Ectodermal cell (in vitro differentiated cells): ENCODE results near the gene GRPEL2.

Source experiments
- H3K27ac ChIP-seq: 2 replicates; pipeline ENCODE4 v1.7.0; 2013; ENCODE audit warnings: mild to moderate bottlenecking, low read depth, low read length; ENCODE audit not compliant: insufficient read depth, poor library complexity, severe bottlenecking
- H3K27me3 ChIP-seq: 2 replicates; pipeline ENCODE4 v1.7.0; 2013; ENCODE audit warnings: mild to moderate bottlenecking, low read length; ENCODE audit not compliant: insufficient read depth, control insufficient read depth, poor library complexity, severe bottlenecking
- H3K36me3 ChIP-seq: one replicate; pipeline ENCODE4 v1.7.0; 2013; ENCODE audit warnings: low read length; ENCODE audit not compliant: control insufficient read depth, insufficient read depth
- H3K4me1 ChIP-seq: one replicate; pipeline ENCODE4 v1.7.0; 2013; ENCODE audit warnings: low read length; ENCODE audit not compliant: control insufficient read depth, insufficient read depth
- H3K4me3 ChIP-seq: 2 replicates; pipeline ENCODE4 v1.7.0; 2013; ENCODE audit warnings: low read depth, low read length, control low read depth; ENCODE audit not compliant: insufficient read depth
- H3K9me3 ChIP-seq: 2 replicates; pipeline ENCODE4 v1.7.0; 2013; ENCODE audit warnings: mild to moderate bottlenecking, low read length, moderate library complexity; ENCODE audit not compliant: control insufficient read depth
- WGBS, 2 experiments: methylation state at CpG; one replicate each; pipeline ENCODE4 v1.1.7; 2013; ENCODE audit warnings: missing lambda C conversion rate in 2 of 2; 5-methylcytosine and 5-hydroxymethylcytosine counted together

The GRPEL2 gene

GRCh38 chr5:149319174-149319573, 26.1 kb upstream of the GRPEL2 start:
- 92 to 95% methylated on average over 3 of the region's 3 CpGs for WGBS, 2 experiments

GRCh38 chr5:149320791-149321330, 24.4 kb upstream of the GRPEL2 start:
- Histone ChIP-seq H3K27me3 (no peaks in the 10 kb centered on the region), H3K27ac (no peak overlapping the region), H3K9me3 (no peaks in the 10 kb centered on the region), H3K36me3 (no peaks in the 10 kb centered on the region), H3K4me3 (no peak overlapping the region), H3K4me1 (peaks cover 7% of the 10 kb centered on the region)
- 55 to 58% methylated on average over 4 of the region's 4 CpGs for WGBS, 2 experiments

More at GRCh38 chr5:149319174-149319573, 26.1 kb upstream of the GRPEL2 start:
- H3K4me1 ChIP-seq, result peaks cover 7% of the 10 kb centered on the region
- H3K36me3 ChIP-seq, result no peaks in the 10 kb centered on the region
- no peak overlapping the region for H3K4me3 ChIP-seq
- H3K27ac ChIP-seq, result no peak overlapping the region
- H3K27me3 ChIP-seq, result no peaks in the 10 kb centered on the region
- no peaks in the 10 kb centered on the region for H3K9me3 ChIP-seq

- Histone ChIP-seq H3K27me3 (no peaks in the 10 kb centered on the region), H3K27ac (no peak overlapping the region), H3K4me1 (peaks cover 7% of the 10 kb centered on the region), H3K4me3 (no peak overlapping the region), H3K36me3 (no peaks in the 10 kb centered on the region), H3K9me3 (no peaks in the 10 kb centered on the region)
- 74 to 77% methylated on average over 12 of the region's 12 CpGs for WGBS, 2 experiments
Measured at GRCh38 chr5:149322518-149322917, 22.8 kb upstream of the GRPEL2 start.

- H3K27me3 ChIP-seq, result no peaks in the 10 kb centered on the region
- H3K27ac ChIP-seq, result no peak overlapping the region
- H3K4me3 ChIP-seq, result no peak overlapping the region
- H3K4me1 ChIP-seq, result peaks cover 7% of the 10 kb centered on the region
- H3K9me3 ChIP-seq, result no peaks in the 10 kb centered on the region
- no peaks in the 10 kb centered on the region for H3K36me3 ChIP-seq
Measured at GRCh38 chr5:149323210-149323609, 22.1 kb upstream of the GRPEL2 start.

- Histone ChIP-seq H3K27me3 (no peaks in the 10 kb centered on the region), H3K36me3 (no peaks in the 10 kb centered on the region), H3K27ac (no peak overlapping the region), H3K4me3 (no peak overlapping the region), H3K4me1 (peaks cover 7% of the 10 kb centered on the region), H3K9me3 (no peaks in the 10 kb centered on the region)
- WGBS, 2 experiments, result 83% methylated on average over 1 to 2 of the region's 2 CpGs
Measured at GRCh38 chr5:149323621-149324205, 21.6 kb upstream of the GRPEL2 start.

GRCh38 chr5:149324641-149325040, 20.7 kb upstream of the GRPEL2 start:
- Histone ChIP-seq H3K27me3 (no peaks in the 10 kb centered on the region), H3K4me1 (peaks cover 7% of the 10 kb centered on the region), H3K4me3 (no peak overlapping the region), H3K36me3 (no peaks in the 10 kb centered on the region), H3K9me3 (no peaks in the 10 kb centered on the region), H3K27ac (no peak overlapping the region)
- WGBS, 2 experiments, result 97 to 98% methylated on average over 2 of the region's 2 CpGs

GRCh38 chr5:149325166-149325735, 20.0 kb upstream of the GRPEL2 start:
- Histone ChIP-seq H3K27ac (no peak overlapping the region), H3K27me3 (no peaks in the 10 kb centered on the region), H3K9me3 (no peaks in the 10 kb centered on the region), H3K4me3 (no peak overlapping the region), H3K4me1 (peaks cover 7% of the 10 kb centered on the region), H3K36me3 (no peaks in the 10 kb centered on the region)

- H3K27me3 ChIP-seq, result no peaks in the 10 kb centered on the region
- no peaks in the 10 kb centered on the region for H3K36me3 ChIP-seq
- no peaks in the 10 kb centered on the region for H3K9me3 ChIP-seq
- peaks cover 3% of the 10 kb centered on the region for H3K4me1 ChIP-seq
- no peak overlapping the region for H3K27ac ChIP-seq
- WGBS, 2 experiments, result 94 to 96% methylated on average over 5 of the region's 5 CpGs
- H3K4me3 ChIP-seq, result no peak overlapping the region
Measured at GRCh38 chr5:149325894-149326293, 19.4 kb upstream of the GRPEL2 start.

- Histone ChIP-seq H3K9me3 (no peaks in the 10 kb centered on the region), H3K36me3 (no peaks in the 10 kb centered on the region), H3K27ac (no peak overlapping the region), H3K27me3 (no peaks in the 10 kb centered on the region), H3K4me1 (no peaks in the 10 kb centered on the region), H3K4me3 (no peak overlapping the region)
- WGBS, 2 experiments, result 84 to 94% methylated on average over 3 of the region's 3 CpGs
Measured at GRCh38 chr5:149326611-149327010, 18.7 kb upstream of the GRPEL2 start.

- 93 to 97% methylated on average over 5 of the region's 5 CpGs for WGBS, 2 experiments
Measured at GRCh38 chr5:149328177-149328576, 17.1 kb upstream of the GRPEL2 start.

More at GRCh38 chr5:149328177-149328576, 17.1 kb upstream of the GRPEL2 start:
- no peaks in the 10 kb centered on the region for H3K36me3 ChIP-seq
- no peak overlapping the region for H3K4me3 ChIP-seq
- no peak overlapping the region for H3K27ac ChIP-seq
- no peaks in the 10 kb centered on the region for H3K9me3 ChIP-seq
- no peaks in the 10 kb centered on the region for H3K27me3 ChIP-seq
- H3K4me1 ChIP-seq, result no peaks in the 10 kb centered on the region
